ENCODE results near the gene DCST2.

DNA sequence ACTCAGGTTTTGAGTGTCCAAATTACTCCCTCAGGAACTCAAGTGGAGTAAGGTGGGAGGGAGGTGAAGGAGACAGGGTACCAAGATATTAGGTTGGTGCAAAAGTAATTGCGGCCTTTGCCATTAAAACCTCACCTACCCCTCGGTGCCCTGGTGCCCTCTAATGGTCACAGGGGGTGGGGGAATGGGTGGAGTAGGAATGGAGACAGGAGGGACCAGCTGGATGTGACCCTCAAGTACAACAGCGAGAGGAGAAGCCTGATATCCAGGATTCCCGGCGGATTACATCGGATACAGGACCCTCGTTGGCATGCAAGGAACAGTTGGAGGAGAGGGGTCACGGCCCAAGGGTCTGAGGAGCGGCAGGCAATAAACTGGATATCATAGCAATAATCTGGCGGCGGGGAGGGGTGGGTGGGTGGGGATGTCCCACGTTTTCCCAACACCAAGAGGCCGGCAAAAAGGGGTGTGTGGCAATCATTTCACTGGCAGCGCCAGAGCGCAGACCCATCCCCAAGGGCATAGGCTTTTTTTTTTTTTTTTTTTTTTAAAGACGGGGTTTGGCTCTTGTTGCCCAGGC lies 35.3 kb downstream of the DCST2 start:
- TF ChIP-seq CTCF (IDR thresholded peaks at IDR 0.05): no peak
- no peak for TF ChIP-seq POLR2A (IDR thresholded peaks at IDR 0.05)
- no peak for TF ChIP-seq EP300 (IDR thresholded peaks at IDR 0.05)
